Measurements from ENCODE around the gene MACROD1.

DNA sequence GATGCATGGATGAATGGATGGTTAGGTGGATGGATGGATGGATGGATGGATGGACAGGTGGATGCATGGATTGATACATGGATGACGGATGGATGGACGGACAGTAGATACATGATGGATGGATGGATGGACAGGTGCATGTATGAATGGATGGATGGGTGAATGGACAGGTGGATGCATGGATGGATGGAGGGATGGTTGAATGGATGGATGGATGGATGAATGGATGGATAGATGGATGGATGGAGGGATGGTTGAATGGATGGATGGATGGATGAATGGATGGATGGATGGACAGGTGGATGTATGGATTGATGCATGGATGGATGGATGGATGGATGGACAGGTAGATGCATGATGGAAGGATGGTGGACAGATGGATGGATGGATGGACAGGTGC is 51.7 kb downstream of the MACROD1 start:
- TF ChIP-seq CTCF (IDR thresholded peaks at IDR 0.05), result no peak
- TF ChIP-seq POLR2A (IDR thresholded peaks at IDR 0.05; ENCODE audit: low read depth), result no peak
- TF ChIP-seq EP300 (IDR thresholded peaks at IDR 0.05), result no peak
- TF ChIP-seq POLR2AphosphoS5 (IDR thresholded peaks at IDR 0.05), result no peak

All from esophagus muscularis mucosa (tissue), 4 donors.